CD4-positive, alpha-beta memory T cell (primary cell): ENCODE results near the gene TEX19. TPM values are rescaled to one million over a fixed set of nuclear protein-coding genes. Genes with fewer than 3 reads are reported as not detected.

Experiments used
- CTCF ChIA-PET: fragments of 350-600 bp; sonication (Branson Sonifier 250); formaldehyde crosslinking; loops from one replicate; lab custom pipeline; 2021; ENCODE audit warnings: inconsistent platforms; ENCODE audit not compliant: partially characterized antibody; lab: Charles Lee
- POLR2A ChIA-PET: fragments of 350-600 bp; sonication (Branson Sonifier 250); formaldehyde crosslinking; loops from one replicate; lab custom pipeline; 2021; ENCODE audit not compliant: partially characterized antibody; lab: Charles Lee
- DNase-seq, 5 donors: peaks; one replicate each; pipeline versions ENCODE4 v3.0.0 to v3.0.0-alpha.2; 2020 to 2022; ENCODE audit warnings: mixed read lengths in 1 of 5
- H3K27ac ChIP-seq: one replicate; pipeline ENCODE4 v1.7.0; 2013; ENCODE audit warnings: low read depth, low read length
- H3K27me3 ChIP-seq: 2 replicates; pipeline ENCODE4 v1.7.0; 2013; ENCODE audit warnings: mild to moderate bottlenecking, low read length, moderate library complexity; ENCODE audit not compliant: insufficient read depth
- H3K36me3 ChIP-seq: 2 replicates; pipeline ENCODE4 v1.7.0; 2013; ENCODE audit warnings: mild to moderate bottlenecking, low read length, moderate library complexity; ENCODE audit not compliant: insufficient read depth
- H3K4me1 ChIP-seq: 2 replicates; pipeline ENCODE4 v1.7.0; 2013; ENCODE audit warnings: mild to moderate bottlenecking, low read length, moderate library complexity; ENCODE audit not compliant: insufficient read depth
- H3K4me3 ChIP-seq, 2 donors: one replicate each; pipeline ENCODE4 v1.7.0; 2013; ENCODE audit warnings: low read length in 2 of 2, mild to moderate bottlenecking in 1 of 2
- H3K9me3 ChIP-seq, 2 donors: one replicate each; pipeline ENCODE4 v1.7.0; 2013; ENCODE audit warnings: low read length in 2 of 2, control low read depth in 1 of 2; ENCODE audit not compliant: control insufficient read depth in 1 of 2
- H3K27ac Mint-ChIP-seq, 7 donors: one replicate each; pipeline ENCODE4 v1.8.0; 2020 to 2021; ENCODE audit warnings: mixed read lengths in 7 of 7, mild to moderate bottlenecking in 6 of 7, inconsistent platforms in 3 of 7, moderate library complexity in 3 of 7
- H3K27me3 Mint-ChIP-seq, 2 donors: one replicate each; pipeline ENCODE4 v1.8.0; 2020 to 2021; ENCODE audit warnings: mixed read lengths in 2 of 2
- H3K36me3 Mint-ChIP-seq, 2 donors: one replicate each; pipeline ENCODE4 v1.8.0; 2020 to 2021; ENCODE audit warnings: mixed read lengths in 2 of 2, inconsistent platforms in 1 of 2, mild to moderate bottlenecking in 1 of 2
- H3K4me1 Mint-ChIP-seq, 4 donors: one replicate each; pipeline ENCODE4 v1.8.0; 2020 to 2021; ENCODE audit warnings: mixed read lengths in 4 of 4, mild to moderate bottlenecking in 1 of 4
- H3K4me3 Mint-ChIP-seq, 8 donors: one replicate each; pipeline ENCODE4 v1.8.0; 2020 to 2021; ENCODE audit warnings: mixed read lengths in 8 of 8, mild to moderate bottlenecking in 7 of 8, moderate library complexity in 6 of 8, inconsistent platforms in 3 of 8
- H3K9me3 Mint-ChIP-seq, 8 donors: one replicate each; pipeline ENCODE4 v1.8.0; 2020 to 2021; ENCODE audit warnings: mixed read lengths in 8 of 8, mild to moderate bottlenecking in 5 of 8, inconsistent platforms in 3 of 8, moderate library complexity in 1 of 8
- intact Hi-C: fragments of 100-400 bp; cut with micrococcal nuclease; formaldehyde crosslinking; loops from one replicate; pipeline ENCODE4 v1.15.1; 2023
- polyA plus RNA-seq, 2 donors: library from polyadenylated mRNA; unstranded; fragments of 300-500 nt; fragmentation: Illumina TruSeq; gene quantifications; one replicate each; pipeline ENCODE4 v1.2.3, GENCODE V29; 2021
- total RNA-seq, 2 experiments: library from RNA; stranded (reverse); gene quantifications; one replicate each; pipeline ENCODE4 v1.2.3, GENCODE V29; 2021

The TEX19 gene
- total and polyA plus RNA-seq, 4 experiments from 2014 or later, result not detected

- Histone ChIP-seq H3K36me3 (no peaks in the 10 kb centered on the region), H3K27ac (no peak overlapping the region), H3K4me3 (no peak overlapping the region), H3K27me3 (no peaks in the 10 kb centered on the region), H3K4me1 (no peaks in the 10 kb centered on the region), H3K9me3 (no peaks in the 10 kb centered on the region)
- Mint-ChIP-seq H3K4me3 (no peak overlapping the region), H3K36me3 (peaks cover 12 to 18% of the 10 kb centered on the region in 2 donors), H3K4me1 (peaks cover 0 to 6% (median 0%) of the 10 kb centered on the region in 4 donors), H3K27me3 (no peaks in the 10 kb centered on the region), H3K9me3 (peaks cover 0 to 2% (median 0%) of the 10 kb centered on the region in 8 donors), H3K27ac (no peak overlapping the region)
- CTCF ChIA-PET, result interaction anchor here (1.0 to 1.3 kb wide), 2 partner anchors 20 to 160 kb away, joined by 3 read pairs; no protein-coding TSS in a partner anchor
- intact Hi-C loops, result no loop called here
- POLR2A ChIA-PET, result no interaction called here
- DNase-seq, result no peak
Observed at GRCh38 chr17:82394278-82394677, 35.2 kb downstream of the TEX19 start.

- H3K27ac ChIP-seq, result no peak overlapping the region
- no peak overlapping the region for H3K4me3 ChIP-seq
- peaks cover 12 to 24% of the 10 kb centered on the region in 2 donors for H3K36me3 Mint-ChIP-seq
- peaks cover 0 to 2% (median 0%) of the 10 kb centered on the region in 8 donors for H3K9me3 Mint-ChIP-seq
- no peaks in the 10 kb centered on the region for H3K27me3 Mint-ChIP-seq
- intact Hi-C loops, result no loop called here
- peaks cover 5 to 19% (median 13%) of the 10 kb centered on the region in 4 donors for H3K4me1 Mint-ChIP-seq
- H3K9me3 ChIP-seq, result no peaks in the 10 kb centered on the region
- H3K27ac Mint-ChIP-seq, result no peak overlapping the region
- ChIA-PET CTCF (no interaction called here), POLR2A (no interaction called here)
- H3K27me3 ChIP-seq, result no peaks in the 10 kb centered on the region
- H3K4me1 ChIP-seq, result peaks cover 12% of the 10 kb centered on the region
- no peak for DNase-seq
- no peaks in the 10 kb centered on the region for H3K36me3 ChIP-seq
- no peak overlapping the region for H3K4me3 Mint-ChIP-seq
Observed at GRCh38 chr17:82396601-82397435, 37.8 kb downstream of the TEX19 start.

GRCh38 chr17:82397449-82398335 is 38.6 kb downstream of the TEX19 start:
- H3K4me3 Mint-ChIP-seq, result no peak overlapping the region
- POLR2A ChIA-PET, result no interaction called here
- CTCF ChIA-PET, result no interaction called here
- H3K36me3 Mint-ChIP-seq, result peaks cover 13 to 23% of the 10 kb centered on the region in 2 donors
- Histone ChIP-seq H3K27me3 (no peaks in the 10 kb centered on the region), H3K4me3 (no peak overlapping the region), H3K36me3 (no peaks in the 10 kb centered on the region), H3K9me3 (no peaks in the 10 kb centered on the region), H3K27ac (no peak overlapping the region), H3K4me1 (peaks cover 14% of the 10 kb centered on the region)
- no peaks in the 10 kb centered on the region for H3K27me3 Mint-ChIP-seq
- H3K4me1 Mint-ChIP-seq, result peaks cover 5 to 21% (median 14%) of the 10 kb centered on the region in 4 donors
- intact Hi-C loops, result no loop called here
- no peak for DNase-seq
- no peak overlapping the region for H3K27ac Mint-ChIP-seq
- H3K9me3 Mint-ChIP-seq, result peaks cover 0 to 2% (median 0%) of the 10 kb centered on the region in 8 donors

DNA sequence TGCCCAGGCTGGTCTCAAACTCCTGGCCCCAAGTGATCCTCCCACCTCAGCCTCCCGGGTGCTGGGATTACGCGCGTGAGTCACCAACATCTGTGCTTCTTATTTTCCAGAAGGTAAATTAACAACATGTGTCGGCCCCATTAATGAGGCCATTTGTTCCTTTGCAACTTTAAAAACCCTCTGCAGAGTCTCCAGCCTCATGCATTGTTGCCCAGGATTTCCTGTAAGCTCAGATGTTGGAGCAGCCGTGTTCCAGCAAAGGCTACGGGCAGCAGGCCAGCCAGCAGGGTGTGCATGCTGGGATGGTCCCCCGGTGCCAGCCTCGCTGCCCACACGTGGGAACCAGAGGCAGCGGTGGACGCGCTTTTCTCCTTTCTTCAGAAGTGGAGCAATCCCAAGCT is 40.0 kb downstream of the TEX19 start:
- POLR2A ChIA-PET, result interaction anchor here (0.6 kb wide), 1 partner anchor 21 kb away, joined by 3 read pairs; no protein-coding TSS in a partner anchor
- peaks cover 5 to 21% (median 14%) of the 10 kb centered on the region in 4 donors for H3K4me1 Mint-ChIP-seq
- peaks cover 0 to 2% (median 0%) of the 10 kb centered on the region in 8 donors for H3K9me3 Mint-ChIP-seq
- H3K36me3 Mint-ChIP-seq, result peaks cover 9 to 24% of the 10 kb centered on the region in 2 donors
- H3K4me3 ChIP-seq, result no peak overlapping the region
- no peak for DNase-seq
- H3K4me3 Mint-ChIP-seq, result no peak overlapping the region
- CTCF ChIA-PET, result no interaction called here
- no peaks in the 10 kb centered on the region for H3K27me3 ChIP-seq
- no peaks in the 10 kb centered on the region for H3K9me3 ChIP-seq
- peaks cover 14% of the 10 kb centered on the region for H3K4me1 ChIP-seq
- H3K27ac ChIP-seq, result no peak overlapping the region
- no peak overlapping the region for H3K27ac Mint-ChIP-seq
- intact Hi-C loops, result no loop called here
- peaks cover 4% of the 10 kb centered on the region for H3K36me3 ChIP-seq
- no peaks in the 10 kb centered on the region for H3K27me3 Mint-ChIP-seq

DNA sequence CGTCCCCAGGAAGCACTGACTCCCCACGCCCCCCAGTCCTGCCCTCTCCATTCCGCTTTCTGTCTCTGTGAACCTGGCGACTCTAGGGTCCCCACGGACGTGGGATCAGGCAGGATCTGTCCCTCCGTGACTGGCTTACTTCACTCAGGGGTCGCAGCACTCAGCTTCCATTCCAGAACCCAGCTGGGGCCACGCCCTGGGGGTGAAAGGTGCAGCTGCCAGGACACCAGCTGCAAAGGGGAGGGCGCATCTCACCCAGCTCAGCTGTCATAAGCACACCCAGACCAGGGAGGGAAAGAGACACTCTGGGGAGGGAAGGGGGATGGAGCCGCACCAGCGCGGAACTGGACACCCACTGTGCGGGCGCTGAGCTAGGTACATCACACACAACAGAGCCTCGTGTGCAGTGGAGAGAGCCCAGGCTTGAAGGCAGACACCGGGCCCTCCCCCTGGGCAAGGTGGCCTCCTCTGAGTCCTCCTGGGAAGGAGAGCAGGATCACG is 40.6 kb downstream of the TEX19 start:
- Histone ChIP-seq H3K36me3 (peaks cover 4% of the 10 kb centered on the region), H3K27ac (no peak overlapping the region), H3K4me1 (peaks cover 14% of the 10 kb centered on the region), H3K9me3 (no peaks in the 10 kb centered on the region), H3K4me3 (no peak overlapping the region), H3K27me3 (no peaks in the 10 kb centered on the region)
- Mint-ChIP-seq H3K9me3 (no peaks in the 10 kb centered on the region), H3K4me1 (peaks cover 5 to 21% (median 14%) of the 10 kb centered on the region in 4 donors), H3K27ac (peak overlapping the region in 1 of 7 donors; percentile 67), H3K27me3 (no peaks in the 10 kb centered on the region), H3K36me3 (peaks cover 9 to 23% of the 10 kb centered on the region in 2 donors), H3K4me3 (no peak overlapping the region)
- ChIA-PET CTCF (no interaction called here), POLR2A (interaction anchor here (1.4 kb wide), 1 partner anchor 18 kb away, joined by 3 read pairs; no protein-coding TSS in a partner anchor)
- no peak for DNase-seq
- intact Hi-C loops, result no loop called here

DNA sequence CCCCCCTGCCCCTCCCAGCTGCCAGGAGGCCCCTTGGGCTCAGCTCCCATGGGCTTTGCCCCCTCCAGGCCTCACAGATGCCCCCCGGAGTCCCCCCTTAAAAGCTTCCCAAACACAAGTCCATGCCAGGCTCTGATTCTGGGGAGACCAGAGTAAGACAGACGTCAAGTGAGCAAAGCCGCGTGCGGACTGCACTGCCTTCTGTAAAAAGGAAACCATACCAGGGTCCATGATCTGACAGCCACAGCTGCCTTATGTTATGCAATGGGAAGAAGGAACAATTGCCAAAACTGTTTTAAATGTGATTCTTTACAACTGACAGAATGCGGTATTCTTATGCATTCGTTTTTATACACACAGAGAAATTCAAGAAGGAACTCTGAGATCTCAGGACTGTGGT is 41.2 kb downstream of the TEX19 start:
- no peak overlapping the region for H3K4me3 Mint-ChIP-seq

More for the DNA sequence above, 41.2 kb downstream of the TEX19 start:
- H3K4me3 ChIP-seq, result no peak overlapping the region
- peaks cover 4% of the 10 kb centered on the region for H3K36me3 ChIP-seq
- H3K9me3 ChIP-seq, result no peaks in the 10 kb centered on the region
- intact Hi-C loops, result no loop called here
- H3K27ac ChIP-seq, result no peak overlapping the region
- peaks cover 14% of the 10 kb centered on the region for H3K4me1 ChIP-seq
- H3K9me3 Mint-ChIP-seq, result no peaks in the 10 kb centered on the region
- peaks cover 5 to 21% (median 14%) of the 10 kb centered on the region in 4 donors for H3K4me1 Mint-ChIP-seq
- ChIA-PET POLR2A (interaction anchor here (1.4 kb wide), 1 partner anchor 17 kb away, joined by 3 read pairs; no protein-coding TSS in a partner anchor), CTCF (no interaction called here)
- DNase-seq, result no peak
- no peaks in the 10 kb centered on the region for H3K27me3 ChIP-seq
- no peak overlapping the region for H3K27ac Mint-ChIP-seq
- peaks cover 11 to 21% of the 10 kb centered on the region in 2 donors for H3K36me3 Mint-ChIP-seq
- H3K27me3 Mint-ChIP-seq, result no peaks in the 10 kb centered on the region
